ENCODE data around the gene THUMPD2.

THUMPD2 gene

GRCh38 chr2:39743269-39743776 lies 35.7 kb downstream of the THUMPD2 start:
- DNase-seq, result no peak

DNA sequence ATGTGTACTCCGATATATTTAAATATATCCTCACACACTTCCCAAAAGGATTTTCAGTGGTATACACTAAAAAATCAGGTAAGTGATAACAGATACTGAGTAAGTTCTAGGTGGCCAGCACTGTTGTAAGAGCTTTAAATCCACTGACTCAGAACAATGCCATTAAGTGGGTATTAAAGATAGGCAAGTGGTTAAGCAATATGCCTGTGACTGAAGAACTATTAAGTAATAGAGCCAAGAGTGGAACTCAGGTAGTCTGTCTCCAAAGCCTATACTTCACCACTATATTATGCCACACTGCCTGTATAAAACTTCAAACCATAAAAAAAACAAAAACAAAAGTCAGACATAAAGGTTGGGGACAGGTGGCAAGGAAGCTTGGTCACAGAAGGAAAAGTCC lies 37.2 kb downstream of the THUMPD2 start:
- no peak for DNase-seq

GRCh38 chr2:39739386-39739785 lies 39.7 kb downstream of the THUMPD2 start:
- DNase-seq, result no peak

DNA sequence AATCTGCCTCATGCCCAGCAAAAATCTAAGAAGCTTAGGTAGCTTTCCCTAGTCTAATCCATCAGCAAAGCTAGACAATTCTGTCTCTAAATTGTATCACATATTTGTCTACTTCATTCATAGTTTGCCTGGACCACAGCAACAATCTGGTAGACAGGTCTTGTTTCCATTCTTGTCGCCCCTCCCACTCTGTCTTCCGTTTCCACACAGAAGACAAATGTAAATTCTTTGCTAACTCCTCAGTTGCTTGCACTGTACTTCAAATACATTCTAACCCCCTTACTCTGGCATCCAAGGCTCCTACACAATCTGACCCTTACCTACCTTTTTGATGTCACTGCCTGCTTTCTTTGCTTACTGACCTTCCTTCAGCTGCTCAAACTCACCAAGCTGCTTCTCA lies 40.1 kb downstream of the THUMPD2 start:
- no peak for DNase-seq

DNA sequence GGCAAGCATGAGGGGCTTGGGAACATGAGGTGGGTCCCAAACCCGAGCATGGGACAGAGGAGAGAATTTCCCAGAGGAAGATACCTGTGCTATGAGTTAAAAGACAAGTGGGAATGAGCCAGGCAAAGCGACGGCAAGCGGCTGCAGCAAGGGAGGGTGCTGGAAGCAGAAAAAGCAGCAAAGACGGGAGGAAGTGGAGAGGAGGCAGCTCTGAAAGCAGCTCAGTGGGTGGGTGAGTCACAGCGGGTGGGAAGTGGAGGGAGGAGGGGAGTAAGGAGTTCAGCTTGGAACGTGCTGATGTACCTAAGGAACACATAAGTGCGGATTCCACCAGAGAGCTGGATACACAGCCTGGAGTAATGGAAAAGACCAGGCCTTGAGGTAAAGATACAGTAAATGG lies 41.4 kb downstream of the THUMPD2 start:
- DNase-seq, result no peak

- no peak for DNase-seq
Measured at GRCh38 chr2:39736640-39737039, 42.4 kb downstream of the THUMPD2 start.

GRCh38 chr2:39735648-39736047 lies 43.4 kb downstream of the THUMPD2 start:
- no peak for DNase-seq

- DNase-seq, result no peak
Measured at GRCh38 chr2:39734445-39734844, 44.6 kb downstream of the THUMPD2 start.

GRCh38 chr2:39733070-39733674 lies 45.9 kb downstream of the THUMPD2 start:
- no peak for DNase-seq

- no peak for DNase-seq
Measured at GRCh38 chr2:39732482-39732881, 46.6 kb downstream of the THUMPD2 start.

- no peak for DNase-seq
Measured at GRCh38 chr2:39731546-39731945, 47.5 kb downstream of the THUMPD2 start.

DNA sequence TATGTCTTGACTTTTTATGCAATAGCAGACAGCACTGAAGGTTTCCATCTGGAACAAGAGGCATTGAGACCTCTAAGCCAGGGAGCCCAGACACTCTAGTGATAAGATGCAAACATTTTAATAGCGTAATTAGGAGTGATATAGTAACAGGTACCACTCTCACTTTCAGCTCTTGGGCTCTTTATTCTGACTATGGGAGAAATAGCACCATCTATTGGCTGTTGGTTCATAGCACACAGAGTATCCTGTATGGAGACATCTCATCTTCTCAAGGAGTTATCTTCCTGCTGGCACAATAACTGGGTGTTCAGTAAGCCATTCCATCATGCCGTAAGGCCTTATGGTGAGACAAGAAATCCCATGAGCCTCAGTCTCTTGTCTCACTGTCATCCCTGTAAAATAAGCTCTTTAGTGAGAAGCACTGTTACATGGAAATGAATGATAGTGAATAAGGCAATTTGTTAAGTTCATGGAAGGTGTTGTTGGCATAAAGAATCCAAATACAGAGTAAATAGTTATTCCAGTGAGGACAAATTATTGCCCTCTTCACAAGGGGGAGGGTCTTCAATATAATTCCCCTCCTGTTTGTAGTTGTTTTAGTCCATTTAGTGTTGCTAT lies 48.3 kb downstream of the THUMPD2 start:
- peak in 1 of 2 donors; percentile 37 for DNase-seq

- DNase-seq, result no peak
Measured at GRCh38 chr2:39730276-39730675, 48.8 kb downstream of the THUMPD2 start.

- DNase-seq, result peak in 1 of 2 donors; percentile 5
Measured at GRCh38 chr2:39728941-39729351, 50.1 kb downstream of the THUMPD2 start.

DNA sequence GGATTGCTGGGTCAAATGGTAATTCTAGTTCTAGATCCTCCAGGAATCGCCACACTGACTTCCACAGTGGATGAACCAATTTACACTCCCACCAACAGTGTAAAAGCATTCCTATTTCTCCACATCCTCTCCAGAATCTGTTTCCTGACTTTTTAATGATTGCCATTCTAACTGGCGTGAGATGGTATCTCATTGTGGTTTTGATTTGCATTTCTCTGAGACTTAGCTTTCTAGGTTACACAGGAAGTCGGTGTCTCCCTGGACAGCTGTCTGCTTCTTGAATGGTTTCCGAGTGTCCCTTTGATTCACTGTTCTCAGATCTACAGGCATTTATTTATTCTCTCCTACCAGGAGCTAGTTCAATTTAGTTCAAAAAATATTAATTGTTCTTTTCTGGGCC lies 51.0 kb downstream of the THUMPD2 start:
- DNase-seq, result peak in 1 of 2 donors; percentile 60

DNA sequence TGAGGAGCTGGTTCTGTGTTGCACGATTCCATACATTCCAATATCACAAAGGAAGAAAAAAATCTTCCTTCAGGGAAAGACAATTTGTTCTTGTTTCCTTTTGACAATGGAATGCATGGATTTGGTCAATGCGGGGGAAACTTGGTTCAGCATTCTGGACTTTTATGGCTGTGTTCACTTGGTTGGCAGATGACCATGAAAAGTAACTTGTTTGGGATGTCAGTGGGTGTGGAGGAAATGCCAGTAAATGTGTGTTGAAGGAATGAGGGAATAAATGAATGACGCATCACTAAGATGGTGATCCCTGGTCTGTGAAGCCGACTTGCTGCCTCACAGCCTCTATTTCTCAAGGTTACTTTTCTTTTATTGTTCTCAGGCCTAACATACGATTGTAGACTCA lies 53.7 kb downstream of the THUMPD2 start:
- no peak for DNase-seq

DNA sequence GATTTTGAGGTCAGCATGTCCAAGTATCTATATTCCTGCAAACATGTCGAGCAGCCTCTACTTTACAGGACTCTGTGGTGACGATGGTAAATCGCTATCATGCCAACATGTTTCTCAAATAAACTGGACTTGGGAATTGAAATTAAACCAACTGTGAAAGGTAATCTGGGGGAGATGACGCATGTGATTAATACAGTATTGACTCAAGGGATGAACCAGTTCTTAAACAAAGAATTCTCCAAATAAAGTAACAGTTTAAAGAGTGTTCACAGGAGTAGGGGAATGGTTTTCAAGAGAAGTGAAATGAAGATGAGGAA lies 54.3 kb downstream of the THUMPD2 start:
- DNase-seq, result no peak

DNA sequence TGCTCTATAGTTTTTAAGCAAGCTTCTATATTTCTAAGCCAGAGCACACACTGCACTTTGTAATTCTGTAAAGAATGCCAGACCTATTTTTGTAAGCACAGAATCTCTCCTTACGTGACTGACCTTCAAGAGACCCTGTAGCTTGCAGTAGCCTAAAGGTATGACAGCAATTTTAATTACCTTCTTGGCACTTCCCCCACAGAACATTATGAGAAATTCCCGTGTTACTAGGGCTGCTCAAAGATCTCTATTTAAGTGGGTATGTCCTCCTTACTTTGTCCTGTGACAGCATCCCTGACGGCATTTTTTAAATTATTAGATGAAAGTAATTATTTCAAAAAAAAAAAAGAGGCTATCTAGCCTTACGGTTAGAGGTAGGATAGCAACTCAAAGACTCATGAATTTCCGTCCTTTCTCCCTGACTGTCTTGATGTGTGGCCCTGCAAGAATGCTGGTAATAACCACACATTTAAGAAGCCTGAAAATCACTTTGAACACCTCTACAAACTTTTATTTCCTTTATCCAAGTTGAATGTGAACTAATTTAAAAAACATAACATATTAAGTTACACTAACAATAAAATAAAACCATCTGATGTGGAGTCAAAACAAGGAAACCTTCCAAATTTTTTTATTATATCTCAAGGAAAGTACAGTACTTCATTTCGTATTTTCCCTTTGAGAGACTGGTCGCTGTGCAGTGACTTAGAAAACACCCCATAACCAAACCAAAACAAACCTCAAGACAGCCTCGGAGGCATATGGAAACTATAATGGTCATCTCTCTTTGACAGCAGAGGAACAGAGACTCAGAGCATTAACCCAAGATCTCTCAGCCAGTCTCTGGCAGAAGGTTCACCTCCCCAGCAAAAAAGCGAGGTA lies 54.9 kb downstream of the THUMPD2 start:
- DNase-seq, result no peak

- no peak for DNase-seq
Measured at GRCh38 chr2:39723497-39723896, 55.6 kb downstream of the THUMPD2 start.

DNA sequence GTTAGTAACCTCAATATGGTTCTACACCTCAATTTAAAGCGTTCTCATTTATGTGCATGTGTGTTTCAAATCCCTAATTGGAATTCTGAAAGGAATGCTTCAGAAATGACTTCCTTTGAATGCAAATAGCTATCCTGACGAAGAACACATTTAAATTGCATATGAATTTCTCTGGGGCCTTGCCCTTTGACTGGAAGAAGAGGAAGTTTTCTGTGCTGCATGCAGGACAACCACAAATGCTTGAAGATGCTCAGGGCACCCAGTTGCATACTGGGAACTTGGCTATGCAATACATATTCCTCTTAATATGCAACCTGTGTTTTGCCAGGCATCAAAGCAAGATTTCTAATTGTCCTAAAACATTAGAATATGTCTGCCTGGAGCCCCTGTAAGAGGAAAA lies 58.1 kb downstream of the THUMPD2 start:
- no peak for DNase-seq

DNA sequence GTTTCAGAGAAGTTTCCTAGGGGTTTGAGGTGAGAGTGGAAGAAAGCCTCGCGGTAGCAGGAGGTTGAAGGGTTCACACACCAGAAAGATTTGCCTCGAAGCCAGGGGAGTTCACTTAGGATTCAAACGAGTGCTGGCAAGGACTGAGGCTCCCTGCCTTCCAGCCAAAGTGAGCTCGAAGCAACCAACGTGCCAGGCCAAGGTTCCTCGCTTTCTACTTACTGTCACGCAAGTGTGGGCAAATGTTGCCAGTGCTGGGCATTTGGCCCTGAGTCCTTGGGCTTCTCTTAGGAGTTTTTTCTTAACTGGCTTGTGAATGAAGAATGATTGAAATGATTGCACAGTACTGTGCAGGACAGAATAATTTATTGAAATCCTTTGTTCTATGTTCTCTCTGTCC lies 59.7 kb downstream of the THUMPD2 start:
- DNase-seq, result no peak

- no peak for DNase-seq
Measured at GRCh38 chr2:39718483-39718882, 60.6 kb downstream of the THUMPD2 start.

- DNase-seq, result no peak
Measured at GRCh38 chr2:39717067-39717466, 62.0 kb downstream of the THUMPD2 start.

DNA sequence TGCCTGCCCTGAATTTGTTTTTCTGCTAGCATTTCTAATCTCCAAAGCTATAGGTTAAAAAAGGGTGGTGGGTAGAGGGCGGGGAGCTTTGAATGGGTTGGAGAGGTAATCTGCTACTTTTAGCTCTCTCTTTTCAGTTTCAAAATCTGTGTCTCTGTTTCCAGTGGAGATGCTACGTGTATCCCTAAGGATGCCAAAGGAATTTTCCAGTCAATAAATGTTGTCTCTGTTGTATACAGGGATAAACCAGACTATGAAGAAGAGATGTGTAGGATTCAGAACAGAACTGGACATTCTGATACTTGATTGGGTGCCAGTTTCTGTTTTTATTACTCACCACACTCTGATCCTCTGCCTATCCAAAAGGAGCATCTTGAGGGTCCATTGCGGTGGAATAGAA lies 63.2 kb downstream of the THUMPD2 start:
- DNase-seq, result no peak
